Activated CD4-positive, alpha-beta T cell treated with anti-CD3 and anti-CD28 coated beads, Interleukin-2, amount 10 ng/mL, durations not matched to agents 7 days and 5 days (primary cell): Measurements from ENCODE around the gene ELK1. TPM values are rescaled to one million over a fixed set of nuclear protein-coding genes. Genes with fewer than 3 reads are reported as not detected.
"Not testable (repeated sequence)": the region's sequence is repeated elsewhere in the genome, so short reads cannot be mapped to it uniquely, and the experiment has no call there.

Source experiments
- CTCF ChIA-PET: fragments of 350-600 bp; sonication (Branson Sonifier 250); formaldehyde crosslinking; loops from one replicate; lab custom pipeline; 2021; ENCODE audit warnings: antibody characterized with exemption; lab: Charles Lee
- POLR2A ChIA-PET: fragments of 350-600 bp; sonication (Branson Sonifier 250); formaldehyde crosslinking; loops from one replicate; lab custom pipeline; 2021; ENCODE audit warnings: antibody characterized with exemption; lab: Charles Lee
- DNase-seq: peaks from one replicate; pipeline ENCODE4 v3.0.0-alpha.2; 2020
- H3K27ac Mint-ChIP-seq: one replicate; pipeline ENCODE4 v1.8.0; 2021; ENCODE audit warnings: mild to moderate bottlenecking, moderate library complexity, mixed read lengths
- H3K27me3 Mint-ChIP-seq: one replicate; pipeline ENCODE4 v1.8.0; 2021; ENCODE audit warnings: mixed read lengths
- H3K36me3 Mint-ChIP-seq: one replicate; pipeline ENCODE4 v1.8.0; 2021; ENCODE audit warnings: low read depth, mixed read lengths
- H3K4me1 Mint-ChIP-seq: one replicate; pipeline ENCODE4 v1.8.0; 2021; ENCODE audit warnings: mixed read lengths
- H3K4me3 Mint-ChIP-seq: one replicate; pipeline ENCODE4 v1.8.0; 2021; ENCODE audit warnings: mild to moderate bottlenecking, moderate library complexity, mixed read lengths
- H3K9me3 Mint-ChIP-seq: one replicate; pipeline ENCODE4 v1.8.0; 2021; ENCODE audit warnings: mixed read lengths
- total RNA-seq, 2 experiments: library from RNA; stranded (reverse); gene quantifications; one replicate each; pipeline ENCODE4 v1.2.3, GENCODE V29; 2021

Gene ELK1
- 10 to 100 TPM; 56.4 to 61.1 TPM for total RNA-seq

GRCh38 chrX:47650164-47651042 is at the start of gene ELK1:
Gene ELK1 (minus strand): TSS chrX:47650563. CDS start chrX:47641441, 9,122 bp downstream.
- ChIA-PET POLR2A (no interaction called here), CTCF (interaction anchor here (1.3 to 1.5 kb wide), 2 partner anchors 13 to 506 kb away, joined by 3 read pairs; partner anchors contain the start of genes NDUFB11 and RBM10)
- no peaks in the 10 kb centered on the region for H3K27me3 Mint-ChIP-seq
- peaks cover 53% of the 10 kb centered on the region for H3K36me3 Mint-ChIP-seq
- H3K4me1 Mint-ChIP-seq = peaks cover 61% of the 10 kb centered on the region
- peak within 1 kb of the TSS; percentile 90 for H3K4me3 Mint-ChIP-seq
- peak; percentile 91 for DNase-seq
- H3K9me3 Mint-ChIP-seq = no peaks in the 10 kb centered on the region
- H3K27ac Mint-ChIP-seq = peak within 1 kb of the TSS; percentile 94

GRCh38 chrX:47697181-47697580 is 46.8 kb upstream of the ELK1 start:
- ChIA-PET POLR2A (no interaction called here), CTCF (no interaction called here)
- Mint-ChIP-seq H3K27ac (no peak overlapping the region), H3K4me3 (no peak overlapping the region), H3K9me3 (no peaks in the 10 kb centered on the region), H3K4me1 (no peaks in the 10 kb centered on the region), H3K36me3 (no peaks in the 10 kb centered on the region), H3K27me3 (peaks cover 3% of the 10 kb centered on the region)
- DNase-seq = no peak

- Mint-ChIP-seq H3K4me1 (no peaks in the 10 kb centered on the region), H3K27ac (no peak overlapping the region), H3K27me3 (no peaks in the 10 kb centered on the region), H3K4me3 (no peak overlapping the region), H3K36me3 (no peaks in the 10 kb centered on the region), H3K9me3 (no peaks in the 10 kb centered on the region)
- no peak for DNase-seq
- CTCF ChIA-PET = no interaction called here
- POLR2A ChIA-PET = no interaction called here
Measured at GRCh38 chrX:47690175-47690574, 39.8 kb upstream of the ELK1 start.

- POLR2A ChIA-PET = no interaction called here
- no peak overlapping the region for H3K27ac Mint-ChIP-seq
- no peaks in the 10 kb centered on the region for H3K4me1 Mint-ChIP-seq
- no peak for DNase-seq
- no peaks in the 10 kb centered on the region for H3K36me3 Mint-ChIP-seq
- H3K4me3 Mint-ChIP-seq = no peak overlapping the region
- peaks cover 2% of the 10 kb centered on the region for H3K27me3 Mint-ChIP-seq
- H3K9me3 Mint-ChIP-seq = no peaks in the 10 kb centered on the region
- CTCF ChIA-PET = no interaction called here
Measured at GRCh38 chrX:47687263-47687662, 36.9 kb upstream of the ELK1 start.

- DNase-seq = no peak
- no peak overlapping the region for H3K4me3 Mint-ChIP-seq
- ChIA-PET POLR2A (no interaction called here), CTCF (no interaction called here)
- no peaks in the 10 kb centered on the region for H3K4me1 Mint-ChIP-seq
- no peak overlapping the region for H3K27ac Mint-ChIP-seq
- no peaks in the 10 kb centered on the region for H3K36me3 Mint-ChIP-seq
- H3K27me3 Mint-ChIP-seq = peaks cover 2% of the 10 kb centered on the region
- no peaks in the 10 kb centered on the region for H3K9me3 Mint-ChIP-seq
Measured at GRCh38 chrX:47683829-47684205, 33.5 kb upstream of the ELK1 start.

- Mint-ChIP-seq H3K4me1 (no peaks in the 10 kb centered on the region), H3K27me3 (peaks cover 2% of the 10 kb centered on the region)
Measured at GRCh38 chrX:47683184-47683828, 32.9 kb upstream of the ELK1 start.

GRCh38 chrX:47675959-47676859 is 25.8 kb upstream of the ELK1 start:
- DNase-seq, H3K27me3 Mint-ChIP-seq, H3K4me3 Mint-ChIP-seq, H3K4me1 Mint-ChIP-seq, POLR2A ChIA-PET, H3K9me3 Mint-ChIP-seq, H3K27ac Mint-ChIP-seq, CTCF ChIA-PET, H3K36me3 Mint-ChIP-seq: not testable (repeated sequence)

More at GRCh38 chrX:47683184-47683828, 32.9 kb upstream of the ELK1 start:
- Mint-ChIP-seq H3K9me3 (no peaks in the 10 kb centered on the region), H3K4me3 (no peak overlapping the region), H3K36me3 (no peaks in the 10 kb centered on the region), H3K27ac (no peak overlapping the region)
- POLR2A ChIA-PET = no interaction called here
- DNase-seq = no peak
- CTCF ChIA-PET = no interaction called here

- CTCF ChIA-PET = no interaction called here
- POLR2A ChIA-PET = no interaction called here
- no peaks in the 10 kb centered on the region for H3K27me3 Mint-ChIP-seq
- no peaks in the 10 kb centered on the region for H3K36me3 Mint-ChIP-seq
- DNase-seq = no peak
- H3K4me1 Mint-ChIP-seq = no peaks in the 10 kb centered on the region
- H3K27ac Mint-ChIP-seq = no peak overlapping the region
- H3K4me3 Mint-ChIP-seq = no peak overlapping the region
- H3K9me3 Mint-ChIP-seq = peaks cover 3% of the 10 kb centered on the region
Measured at GRCh38 chrX:47674776-47675175, 24.4 kb upstream of the ELK1 start.

GRCh38 chrX:47665797-47666196 is 15.4 kb upstream of the ELK1 start:
- H3K9me3 Mint-ChIP-seq, DNase-seq, H3K36me3 Mint-ChIP-seq, H3K4me1 Mint-ChIP-seq, POLR2A ChIA-PET, H3K27ac Mint-ChIP-seq, CTCF ChIA-PET, H3K4me3 Mint-ChIP-seq, H3K27me3 Mint-ChIP-seq: not testable (repeated sequence)

- H3K27me3 Mint-ChIP-seq = no peaks in the 10 kb centered on the region
- H3K27ac Mint-ChIP-seq = no peak overlapping the region
- H3K4me3 Mint-ChIP-seq = no peak overlapping the region
- peaks cover 12% of the 10 kb centered on the region for H3K4me1 Mint-ChIP-seq
- CTCF ChIA-PET = no interaction called here
- H3K9me3 Mint-ChIP-seq = no peaks in the 10 kb centered on the region
- H3K36me3 Mint-ChIP-seq = peaks cover 3% of the 10 kb centered on the region
- POLR2A ChIA-PET = no interaction called here
- DNase-seq = no peak
Measured at GRCh38 chrX:47664737-47665136, 14.4 kb upstream of the ELK1 start.

- no peak for DNase-seq
- POLR2A ChIA-PET = no interaction called here
- H3K27ac Mint-ChIP-seq = peak overlapping the region; percentile 66
Measured at GRCh38 chrX:47662144-47662657, 11.8 kb upstream of the ELK1 start.

GRCh38 chrX:47661539-47661938 is 11.2 kb upstream of the ELK1 start:
- ChIA-PET POLR2A (no interaction called here), CTCF (no interaction called here)
- H3K36me3 Mint-ChIP-seq = peaks cover 19% of the 10 kb centered on the region
- no peak for DNase-seq
- H3K27ac Mint-ChIP-seq = no peak overlapping the region
- H3K4me1 Mint-ChIP-seq = peaks cover 27% of the 10 kb centered on the region
- no peaks in the 10 kb centered on the region for H3K27me3 Mint-ChIP-seq
- H3K4me3 Mint-ChIP-seq = no peak overlapping the region
- H3K9me3 Mint-ChIP-seq = peaks cover 3% of the 10 kb centered on the region

More at GRCh38 chrX:47662144-47662657, 11.8 kb upstream of the ELK1 start:
- CTCF ChIA-PET = interaction anchor here (0.7 to 1.0 kb wide), 2 partner anchors 20 to 64 kb away, joined by 3 to 6 read pairs; no protein-coding TSS in a partner anchor
- Mint-ChIP-seq H3K27me3 (no peaks in the 10 kb centered on the region), H3K9me3 (peaks cover 3% of the 10 kb centered on the region), H3K4me1 (peaks cover 21% of the 10 kb centered on the region), H3K36me3 (peaks cover 12% of the 10 kb centered on the region), H3K4me3 (no peak overlapping the region)
